H9 (cell line): Measurements from ENCODE around the gene MRPL23. TPM values are rescaled to one million over a fixed set of nuclear protein-coding genes. Genes with fewer than 3 reads are reported as not detected.

Experiments used
- DNase-seq: peaks from one replicate; pipeline ENCODE4 v3.0.0-alpha.2; 2017
- H2AFZ ChIP-seq: one replicate; pipeline ENCODE4 v1.6.1; 2013; ENCODE audit warnings: mild to moderate bottlenecking, low read length, control low read depth, moderate library complexity
- H2AK5ac ChIP-seq: 2 replicates; pipeline ENCODE4 v1.6.1; 2013; ENCODE audit warnings: low read length, control low read depth, mixed read lengths; ENCODE audit not compliant: insufficient read length
- H2BK120ac ChIP-seq: one replicate; pipeline ENCODE4 v1.6.1; 2013; ENCODE audit warnings: low read depth, mild to moderate bottlenecking, low read length, control low read depth, inconsistent platforms; ENCODE audit not compliant: poor library complexity, severe bottlenecking
- H2BK12ac ChIP-seq: 2 replicates; pipeline ENCODE4 v1.6.1; 2013; ENCODE audit warnings: low read length, control low read depth, mixed read lengths, low read depth; ENCODE audit not compliant: insufficient read length
- H2BK15ac ChIP-seq: 2 replicates; pipeline ENCODE4 v1.6.1; 2013; ENCODE audit warnings: low read depth, low read length, control low read depth
- H2BK20ac ChIP-seq: one replicate; pipeline ENCODE4 v1.6.1; 2013; ENCODE audit warnings: low read depth, mild to moderate bottlenecking, low read length, control low read depth, inconsistent platforms; ENCODE audit not compliant: poor library complexity, severe bottlenecking
- H2BK5ac ChIP-seq: 2 replicates; pipeline ENCODE4 v1.6.1; 2013; ENCODE audit warnings: low read length, control low read depth, mixed read lengths; ENCODE audit not compliant: insufficient read length
- H3K14ac ChIP-seq: 2 replicates; pipeline ENCODE4 v1.6.1; 2013; ENCODE audit warnings: low read length, control low read depth; ENCODE audit not compliant: insufficient read depth
- H3K18ac ChIP-seq: 2 replicates; pipeline ENCODE4 v1.6.1; 2013; ENCODE audit warnings: low read depth, mild to moderate bottlenecking, mixed read lengths, low read length, control low read depth; ENCODE audit not compliant: insufficient read length
- H3K23ac ChIP-seq: 2 replicates; pipeline ENCODE4 v1.6.1; 2013; ENCODE audit warnings: low read length, control low read depth, mixed read lengths, low read depth; ENCODE audit not compliant: insufficient read length
- H3K23me2 ChIP-seq: 2 replicates; pipeline ENCODE4 v1.6.1; 2013; ENCODE audit warnings: low read depth, mild to moderate bottlenecking, mixed read lengths, low read length, control low read depth; ENCODE audit not compliant: insufficient read length, poor library complexity, severe bottlenecking
- H3K27ac ChIP-seq: 2 replicates; pipeline ENCODE4 v1.5.1; 2013; ENCODE audit warnings: low read length, control low read depth, mixed read lengths, low read depth; ENCODE audit not compliant: insufficient read length
- H3K27me3 ChIP-seq: 2 replicates; pipeline ENCODE4 v1.6.1; 2013; ENCODE audit warnings: low read length, control low read depth, inconsistent platforms; ENCODE audit not compliant: insufficient read depth
- H3K4ac ChIP-seq: 2 replicates; pipeline ENCODE4 v1.6.1; 2013; ENCODE audit warnings: low read depth, mild to moderate bottlenecking, control low read depth, inconsistent platforms, low read length, moderate library complexity
- H3K4me1 ChIP-seq: 2 replicates; pipeline ENCODE4 v1.6.1; 2013; ENCODE audit warnings: low read length, control low read depth, inconsistent platforms; ENCODE audit not compliant: insufficient read depth
- H3K4me2 ChIP-seq: 2 replicates; pipeline ENCODE4 v1.6.1; 2013; ENCODE audit warnings: low read length, control low read depth, mixed read lengths; ENCODE audit not compliant: insufficient read length, insufficient read depth
- H3K56ac ChIP-seq: 2 replicates; pipeline ENCODE4 v1.6.1; 2013; ENCODE audit warnings: low read depth, mild to moderate bottlenecking, mixed read lengths, low read length, control low read depth; ENCODE audit not compliant: insufficient read length
- H3K79me1 ChIP-seq: 2 replicates; pipeline ENCODE4 v1.6.1; 2013; ENCODE audit warnings: low read depth, mild to moderate bottlenecking, moderate library complexity, low read length, control low read depth, inconsistent platforms; ENCODE audit not compliant: insufficient read depth, poor library complexity, severe bottlenecking
- H3K79me2 ChIP-seq: 2 replicates; pipeline ENCODE4 v1.6.1; 2013; ENCODE audit warnings: low read length, control low read depth, inconsistent platforms; ENCODE audit not compliant: insufficient read depth
- H3K9ac ChIP-seq: 2 replicates; pipeline ENCODE4 v1.6.1; 2013; ENCODE audit warnings: low read length, control low read depth, mixed read lengths; ENCODE audit not compliant: insufficient read length; ENCODE audit errors: extremely low read depth
- H3K9me3 ChIP-seq: one replicate; pipeline ENCODE4 v1.6.1; 2013; ENCODE audit warnings: low read depth, low read length, inconsistent platforms; ENCODE audit not compliant: control insufficient read depth
- H3T11ph ChIP-seq: one replicate; pipeline ENCODE4 v1.6.1; 2013; ENCODE audit warnings: mild to moderate bottlenecking, low read length, control low read depth, inconsistent platforms
- H4K20me1 ChIP-seq: one replicate; pipeline ENCODE4 v1.6.1; 2013; ENCODE audit not compliant: control insufficient read depth, insufficient read length, insufficient read depth
- H4K5ac ChIP-seq: 2 replicates; pipeline ENCODE4 v1.6.1; 2013; ENCODE audit warnings: low read depth, mild to moderate bottlenecking, mixed read lengths, low read length, control low read depth; ENCODE audit not compliant: insufficient read length
- H4K8ac ChIP-seq: replicated peaks from 2 replicates; pipeline ENCODE4 v1.6.1; 2013; ENCODE audit warnings: low read length, control low read depth, mixed read lengths, low read depth; ENCODE audit not compliant: insufficient read length
- H4K91ac ChIP-seq: 2 replicates; pipeline ENCODE4 v1.6.1; 2013; ENCODE audit warnings: low read depth, mild to moderate bottlenecking, moderate library complexity, mixed read lengths, low read length, control low read depth; ENCODE audit not compliant: insufficient read length
- H3K27ac Mint-ChIP-seq, 3 experiments: 2 replicates in 2 of 3; 3 replicates in 1 of 3; pipeline ENCODE4 v1.8.0; 2020 to 2021; ENCODE audit warnings: mixed read lengths in 3 of 3, mild to moderate bottlenecking in 1 of 3, moderate library complexity in 1 of 3
- H3K27me3 Mint-ChIP-seq: 2 replicates; pipeline ENCODE4 v1.8.0; 2021; ENCODE audit warnings: low read depth, mild to moderate bottlenecking, moderate library complexity, mixed read lengths
- H3K36me3 Mint-ChIP-seq, 3 experiments: 2 replicates in 2 of 3; 3 replicates in 1 of 3; pipeline ENCODE4 v1.8.0; 2020 to 2021; ENCODE audit warnings: low read depth in 3 of 3, mixed read lengths in 3 of 3; ENCODE audit not compliant: insufficient read depth in 1 of 3
- H3K4me1 Mint-ChIP-seq, 2 experiments: 2 replicates each; pipeline ENCODE4 v1.8.0; 2020; ENCODE audit warnings: mixed read lengths in 2 of 2
- H3K4me3 Mint-ChIP-seq, 2 experiments: 2 replicates in 1 of 2; 3 replicates in 1 of 2; pipeline ENCODE4 v1.8.0; 2020 to 2021; ENCODE audit warnings: mild to moderate bottlenecking in 2 of 2, mixed read lengths in 2 of 2, moderate library complexity in 1 of 2
- H3K9me3 Mint-ChIP-seq, 2 experiments: 2 replicates in 1 of 2; 3 replicates in 1 of 2; pipeline ENCODE4 v1.8.0; 2020; ENCODE audit warnings: mild to moderate bottlenecking in 2 of 2, mixed read lengths in 2 of 2, moderate library complexity in 1 of 2
- WGBS: extraction: QIAGEN DNeasy Blood & Tissue Kit; methylation state at CpG from one replicate; pipeline ENCODE4 v1.1.7; 2013; ENCODE audit warnings: missing lambda C conversion rate, low lambda C conversion rate, mixed read lengths; ENCODE audit not compliant: insufficient read length; ENCODE audit errors: extremely low coverage; 5-methylcytosine and 5-hydroxymethylcytosine counted together
- total RNA-seq: library from RNA; stranded (reverse); gene quantifications from 2 replicates; pipeline ENCODE4 v1.2.1, GENCODE V29; 2021
- TF ChIP-seq, protein P1 (sequence below): fragments of 200-600 bp; sonication (generic); conservative IDR thresholded peaks from 3 replicates; pipeline ENCODE4 v1.8.0; 2021; ENCODE audit warnings: antibody characterized with exemption, mild to moderate bottlenecking

MRPL23 gene
- total RNA-seq, 1 experiment from 2014 or later, result 67.3 TPM

DNA sequence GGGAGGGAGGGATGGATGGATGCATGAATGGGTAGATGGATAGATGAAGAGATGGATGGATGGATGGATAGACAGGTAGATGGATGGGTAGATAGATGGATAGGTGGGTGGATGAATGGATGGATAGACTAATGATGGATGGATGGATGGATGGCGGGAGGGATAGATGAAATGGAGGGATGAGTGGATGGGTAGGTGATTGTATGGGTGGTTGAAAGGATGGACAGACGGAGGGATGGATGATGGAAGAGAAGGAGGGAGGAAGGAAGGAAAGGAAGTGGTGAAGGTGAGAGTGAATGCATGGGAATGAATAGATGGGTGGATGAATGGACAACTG, 31.4 kb upstream of the MRPL23 start:
- Histone ChIP-seq H4K91ac (no peak overlapping the region), H2AFZ (no peak overlapping the region), H2BK5ac (no peak overlapping the region), H2BK20ac (no peak overlapping the region), H3K4ac (no peak overlapping the region), H3K14ac (no peak overlapping the region), H4K5ac (no peak overlapping the region), H3K9ac (no peak overlapping the region), H2BK15ac (no peak overlapping the region), H3K9me3 (no peaks in the 10 kb centered on the region), H3K27ac (no peak overlapping the region), H2BK120ac (no peak overlapping the region), H3K23me2 (no peaks in the 10 kb centered on the region), H3K79me1 (no peaks in the 10 kb centered on the region), H2BK12ac (no peak overlapping the region), H3K79me2 (no peaks in the 10 kb centered on the region), H3K4me1 (no peaks in the 10 kb centered on the region), H3K4me2 (no peak overlapping the region), H4K20me1 (no peaks in the 10 kb centered on the region), H3T11ph (no peak overlapping the region), H3K56ac (no peak overlapping the region), H3K23ac (no peak overlapping the region), H3K27me3 (no peaks in the 10 kb centered on the region), H2AK5ac (no peak overlapping the region), H3K18ac (no peak overlapping the region), H4K8ac (no peak overlapping the region)
- WGBS, result 100% methylated on average over 2 of the region's 2 CpGs
- Mint-ChIP-seq H3K4me1 (0 out of 4 replicates have a peak, but pooled peaks cover 0 to 2% of the 10 kb centered on the region in 2 experiments), H3K4me3 (no peak overlapping the region), H3K9me3 (peaks cover 6% of the 10 kb centered on the region in 2 experiments; a peak in 3 of 5 replicates), H3K27me3 (peaks cover 13% of the 10 kb centered on the region), H3K36me3 (no peaks in the 10 kb centered on the region; a peak in 1 of 7 replicates), H3K27ac (no peak overlapping the region; a peak in 1 of 7 replicates)
- no peak for DNase-seq
- TF ChIP-seq, protein P1, sequence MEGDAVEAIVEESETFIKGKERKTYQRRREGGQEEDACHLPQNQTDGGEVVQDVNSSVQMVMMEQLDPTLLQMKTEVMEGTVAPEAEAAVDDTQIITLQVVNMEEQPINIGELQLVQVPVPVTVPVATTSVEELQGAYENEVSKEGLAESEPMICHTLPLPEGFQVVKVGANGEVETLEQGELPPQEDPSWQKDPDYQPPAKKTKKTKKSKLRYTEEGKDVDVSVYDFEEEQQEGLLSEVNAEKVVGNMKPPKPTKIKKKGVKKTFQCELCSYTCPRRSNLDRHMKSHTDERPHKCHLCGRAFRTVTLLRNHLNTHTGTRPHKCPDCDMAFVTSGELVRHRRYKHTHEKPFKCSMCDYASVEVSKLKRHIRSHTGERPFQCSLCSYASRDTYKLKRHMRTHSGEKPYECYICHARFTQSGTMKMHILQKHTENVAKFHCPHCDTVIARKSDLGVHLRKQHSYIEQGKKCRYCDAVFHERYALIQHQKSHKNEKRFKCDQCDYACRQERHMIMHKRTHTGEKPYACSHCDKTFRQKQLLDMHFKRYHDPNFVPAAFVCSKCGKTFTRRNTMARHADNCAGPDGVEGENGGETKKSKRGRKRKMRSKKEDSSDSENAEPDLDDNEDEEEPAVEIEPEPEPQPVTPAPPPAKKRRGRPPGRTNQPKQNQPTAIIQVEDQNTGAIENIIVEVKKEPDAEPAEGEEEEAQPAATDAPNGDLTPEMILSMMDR, result no peak
